Mesendoderm (in vitro differentiated cells): Measurements from ENCODE around the gene TMEM236.

Experiments used
- DNase-seq: peaks from one replicate; pipeline ENCODE4 v3.0.0; 2013
- H2AK5ac ChIP-seq: 2 replicates; pipeline ENCODE4 v1.6.1; 2013; ENCODE audit warnings: low read length, inconsistent platforms
- H2BK120ac ChIP-seq: 2 replicates; pipeline ENCODE4 v1.6.1; 2013; ENCODE audit warnings: low read depth, mild to moderate bottlenecking, low read length, moderate library complexity, mixed read lengths
- H2BK15ac ChIP-seq: replicated peaks from 2 replicates; pipeline ENCODE4 v1.6.1; 2013; ENCODE audit warnings: low read depth, mild to moderate bottlenecking, moderate library complexity
- H2BK5ac ChIP-seq: 2 replicates; pipeline ENCODE4 v1.6.1; 2013; ENCODE audit warnings: low read length, inconsistent platforms
- H3K18ac ChIP-seq: 2 replicates; pipeline ENCODE4 v1.6.1; 2013; ENCODE audit warnings: mild to moderate bottlenecking, low read length, mixed read lengths
- H3K23ac ChIP-seq: one replicate; pipeline ENCODE4 v1.6.1; 2013; ENCODE audit warnings: low read length
- H3K27ac ChIP-seq: 2 replicates; pipeline ENCODE4 v1.5.1; 2013; ENCODE audit warnings: low read depth, mild to moderate bottlenecking, inconsistent platforms, low read length, moderate library complexity
- H3K27me3 ChIP-seq: 2 replicates; pipeline ENCODE4 v1.6.1; 2013; ENCODE audit warnings: low read length, control low read depth, mild to moderate bottlenecking, inconsistent platforms; ENCODE audit not compliant: insufficient read depth, poor library complexity
- H3K36me3 ChIP-seq: 2 replicates; pipeline ENCODE4 v1.6.1; 2013; ENCODE audit warnings: low read length, inconsistent platforms; ENCODE audit not compliant: control insufficient read depth, insufficient read depth
- H3K4ac ChIP-seq: one replicate; pipeline ENCODE4 v1.6.1; 2013; ENCODE audit warnings: low read depth, mild to moderate bottlenecking, low read length, moderate library complexity
- H3K4me1 ChIP-seq: 2 replicates; pipeline ENCODE4 v1.6.1; 2013; ENCODE audit warnings: low read depth, low read length, inconsistent platforms; ENCODE audit not compliant: control insufficient read depth
- H3K4me2 ChIP-seq: 2 replicates; pipeline ENCODE4 v1.6.1; 2013; ENCODE audit warnings: low read length
- H3K4me3 ChIP-seq: 2 replicates; pipeline ENCODE4 v1.5.1; 2013; ENCODE audit warnings: mild to moderate bottlenecking, low read length
- H3K56ac ChIP-seq: one replicate; pipeline ENCODE4 v1.6.1; 2013; ENCODE audit warnings: low read length
- H3K79me1 ChIP-seq: 2 replicates; pipeline ENCODE4 v1.6.1; 2013; ENCODE audit warnings: low read length, inconsistent platforms
- H3K79me2 ChIP-seq: 2 replicates; pipeline ENCODE4 v1.6.1; 2013; ENCODE audit warnings: mild to moderate bottlenecking, low read length; ENCODE audit not compliant: control insufficient read depth, insufficient read depth
- H3K9ac ChIP-seq: 2 replicates; pipeline ENCODE4 v1.6.1; 2013; ENCODE audit warnings: low read length, inconsistent platforms
- H4K5ac ChIP-seq: one replicate; pipeline ENCODE4 v1.6.1; 2013; ENCODE audit warnings: low read length
- H4K8ac ChIP-seq: one replicate; pipeline ENCODE4 v1.6.1; 2013; ENCODE audit warnings: low read depth, mild to moderate bottlenecking, control low read depth, low read length, moderate library complexity
- WGBS: extraction: QIAGEN DNeasy Blood & Tissue Kit; methylation state at CpG from one replicate; pipeline ENCODE4 v1.1.7; 2013; ENCODE audit warnings: low lambda C conversion rate, missing lambda C conversion rate; ENCODE audit not compliant: insufficient coverage; ENCODE audit errors: extremely low coverage; 5-methylcytosine and 5-hydroxymethylcytosine counted together

TMEM236 gene

DNA sequence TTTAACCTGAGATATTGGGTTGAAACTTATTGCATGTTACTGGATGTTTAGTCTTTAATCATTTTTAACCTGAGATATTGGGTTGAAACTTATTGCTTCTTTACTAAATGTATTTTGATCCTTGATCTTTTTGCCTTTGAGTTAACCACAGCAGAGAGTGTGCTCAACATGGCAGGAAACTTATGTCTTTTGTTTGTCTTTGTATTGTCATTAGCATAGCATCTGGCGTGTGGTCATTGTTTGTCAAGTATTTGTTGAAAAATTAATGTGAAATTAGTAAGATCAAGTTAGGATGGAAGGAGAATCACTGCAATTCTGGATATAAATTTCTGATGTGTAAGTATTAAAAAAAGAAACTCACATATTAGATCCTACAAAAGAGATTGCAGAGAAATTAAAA is 65.3 kb downstream of the TMEM236 start:
- Histone ChIP-seq H4K5ac (no peak overlapping the region), H4K8ac (no peak overlapping the region), H2BK120ac (no peak overlapping the region), H3K27ac (no peak overlapping the region), H2BK5ac (no peak overlapping the region), H3K9ac (no peak overlapping the region), H3K36me3 (no peaks in the 10 kb centered on the region), H3K27me3 (no peaks in the 10 kb centered on the region), H3K79me2 (no peaks in the 10 kb centered on the region), H3K4ac (no peak overlapping the region), H3K4me1 (no peaks in the 10 kb centered on the region), H3K56ac (no peak overlapping the region), H3K4me3 (no peak overlapping the region), H2BK15ac (no peak overlapping the region), H3K23ac (no peak overlapping the region), H3K4me2 (no peak overlapping the region), H3K79me1 (no peaks in the 10 kb centered on the region), H2AK5ac (no peak overlapping the region), H3K18ac (no peak overlapping the region)
- DNase-seq = no peak
- WGBS = 100% methylated on average over 1 of the region's 1 CpG

DNA sequence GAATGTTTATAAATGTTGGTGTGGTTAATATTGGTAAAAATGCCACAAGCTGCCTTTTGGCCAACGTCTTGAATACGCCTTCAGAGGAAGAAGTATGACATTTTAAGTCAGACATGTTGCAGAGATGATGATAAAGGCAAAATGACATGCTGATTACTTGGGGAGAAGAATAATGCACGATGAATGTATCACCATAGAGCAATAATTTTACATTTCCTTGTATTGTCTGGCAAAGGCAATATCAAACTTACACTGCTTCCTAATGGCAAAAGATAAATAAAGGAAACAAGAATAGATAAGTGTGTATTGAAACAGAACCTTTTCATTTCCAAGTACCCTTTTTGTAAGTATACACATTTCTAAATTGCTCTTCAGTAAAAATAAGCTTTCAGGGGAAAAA is 65.8 kb downstream of the TMEM236 start:
- no peaks in the 10 kb centered on the region for H3K36me3 ChIP-seq
- H2BK120ac ChIP-seq = no peak overlapping the region
- DNase-seq = no peak
- no peak overlapping the region for H4K8ac ChIP-seq
- H2BK15ac ChIP-seq = no peak overlapping the region
- H3K27ac ChIP-seq = no peak overlapping the region
- no peaks in the 10 kb centered on the region for H3K79me1 ChIP-seq
- no peak overlapping the region for H3K9ac ChIP-seq
- no peak overlapping the region for H3K4me3 ChIP-seq
- no peak overlapping the region for H4K5ac ChIP-seq
- H3K27me3 ChIP-seq = no peaks in the 10 kb centered on the region
- H3K4ac ChIP-seq = no peak overlapping the region
- H3K56ac ChIP-seq = no peak overlapping the region
- no peak overlapping the region for H3K18ac ChIP-seq
- no CpG with 5 or more reads among the region's 3 CpGs for WGBS
- H3K4me1 ChIP-seq = no peaks in the 10 kb centered on the region
- no peak overlapping the region for H2AK5ac ChIP-seq
- no peak overlapping the region for H3K4me2 ChIP-seq
- no peak overlapping the region for H2BK5ac ChIP-seq
- no peak overlapping the region for H3K23ac ChIP-seq
- H3K79me2 ChIP-seq = no peaks in the 10 kb centered on the region

- H3K18ac ChIP-seq = no peak overlapping the region
- H3K79me1 ChIP-seq = no peaks in the 10 kb centered on the region
- no peaks in the 10 kb centered on the region for H3K4me1 ChIP-seq
- H4K5ac ChIP-seq = no peak overlapping the region
- no peaks in the 10 kb centered on the region for H3K79me2 ChIP-seq
- H2BK120ac ChIP-seq = no peak overlapping the region
- no peak overlapping the region for H2AK5ac ChIP-seq
- H3K56ac ChIP-seq = no peak overlapping the region
- H3K4me2 ChIP-seq = no peak overlapping the region
- WGBS = no CpG with 5 or more reads among the region's 7 CpGs
- no peak overlapping the region for H2BK5ac ChIP-seq
- H3K27me3 ChIP-seq = no peaks in the 10 kb centered on the region
- no peak overlapping the region for H3K9ac ChIP-seq
- H4K8ac ChIP-seq = no peak overlapping the region
- no peak overlapping the region for H3K4ac ChIP-seq
- no peak overlapping the region for H3K23ac ChIP-seq
- H3K27ac ChIP-seq = no peak overlapping the region
- no peak overlapping the region for H2BK15ac ChIP-seq
- DNase-seq = no peak
- H3K4me3 ChIP-seq = no peak overlapping the region
- no peaks in the 10 kb centered on the region for H3K36me3 ChIP-seq
These were observed 67.8 kb downstream of the TMEM236 start for GRCh38 chr10:17819836-17820235.

GRCh38 chr10:17820943-17821342 is 68.9 kb downstream of the TMEM236 start:
- no peak overlapping the region for H2BK120ac ChIP-seq
- no peak overlapping the region for H2BK15ac ChIP-seq
- no CpG with 5 or more reads among the region's 3 CpGs for WGBS
- no peak overlapping the region for H2BK5ac ChIP-seq
- no peak overlapping the region for H3K4me2 ChIP-seq
- no peaks in the 10 kb centered on the region for H3K79me1 ChIP-seq
- no peaks in the 10 kb centered on the region for H3K27me3 ChIP-seq
- H3K79me2 ChIP-seq = no peaks in the 10 kb centered on the region
- no peak overlapping the region for H3K27ac ChIP-seq
- DNase-seq = no peak
- no peak overlapping the region for H3K9ac ChIP-seq
- H3K4ac ChIP-seq = no peak overlapping the region
- no peak overlapping the region for H4K8ac ChIP-seq
- H3K4me1 ChIP-seq = no peaks in the 10 kb centered on the region
- H4K5ac ChIP-seq = no peak overlapping the region
- H3K18ac ChIP-seq = no peak overlapping the region
- H3K56ac ChIP-seq = no peak overlapping the region
- H2AK5ac ChIP-seq = no peak overlapping the region
- no peak overlapping the region for H3K23ac ChIP-seq
- no peak overlapping the region for H3K4me3 ChIP-seq
- no peaks in the 10 kb centered on the region for H3K36me3 ChIP-seq

DNA sequence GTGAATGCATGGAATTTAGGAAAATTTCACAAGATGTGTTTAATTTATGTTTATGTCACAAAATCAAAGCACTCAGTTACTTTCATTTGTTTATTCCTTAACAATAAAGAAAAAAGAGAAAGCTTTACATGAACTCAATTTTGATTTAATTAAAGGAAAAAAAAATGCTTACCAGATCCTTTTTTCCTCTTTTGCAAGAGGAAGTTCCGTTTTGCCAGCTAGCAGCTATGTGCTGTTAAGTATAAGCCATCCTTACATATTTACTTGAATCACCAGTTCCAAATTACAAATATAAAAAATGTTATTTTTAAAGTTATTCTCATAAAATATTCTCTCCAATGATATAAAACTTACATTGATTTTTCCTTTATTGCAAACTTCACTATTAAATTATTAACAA is 69.9 kb downstream of the TMEM236 start:
- H3K9ac ChIP-seq = no peak overlapping the region
- no peaks in the 10 kb centered on the region for H3K79me1 ChIP-seq
- no peaks in the 10 kb centered on the region for H3K79me2 ChIP-seq
- no peak overlapping the region for H3K56ac ChIP-seq
- H3K4me2 ChIP-seq = no peak overlapping the region
- H2BK15ac ChIP-seq = no peak overlapping the region
- H3K18ac ChIP-seq = no peak overlapping the region
- no peak overlapping the region for H4K8ac ChIP-seq
- no peak overlapping the region for H3K23ac ChIP-seq
- no peak overlapping the region for H2BK5ac ChIP-seq
- H3K4ac ChIP-seq = no peak overlapping the region
- H3K4me1 ChIP-seq = no peaks in the 10 kb centered on the region
- no peaks in the 10 kb centered on the region for H3K36me3 ChIP-seq
- DNase-seq = no peak
- WGBS = no CpG with 5 or more reads among the region's 1 CpG
- no peak overlapping the region for H2AK5ac ChIP-seq
- no peaks in the 10 kb centered on the region for H3K27me3 ChIP-seq
- H3K27ac ChIP-seq = no peak overlapping the region
- no peak overlapping the region for H2BK120ac ChIP-seq
- H3K4me3 ChIP-seq = no peak overlapping the region
- H4K5ac ChIP-seq = no peak overlapping the region

GRCh38 chr10:17831341-17831740 is 79.3 kb downstream of the TMEM236 start:
- no peak for DNase-seq
- no peak overlapping the region for H2BK120ac ChIP-seq

More at GRCh38 chr10:17831341-17831740, 79.3 kb downstream of the TMEM236 start:
- Histone ChIP-seq H3K36me3 (no peaks in the 10 kb centered on the region), H3K79me2 (no peaks in the 10 kb centered on the region), H3K4me2 (no peak overlapping the region), H3K4me3 (no peak overlapping the region), H4K8ac (no peak overlapping the region), H3K23ac (no peak overlapping the region), H2BK15ac (no peak overlapping the region), H3K18ac (no peak overlapping the region), H2AK5ac (no peak overlapping the region), H3K56ac (no peak overlapping the region), H2BK5ac (no peak overlapping the region), H3K4ac (no peak overlapping the region), H3K9ac (no peak overlapping the region), H3K27me3 (no peaks in the 10 kb centered on the region), H4K5ac (no peak overlapping the region), H3K27ac (no peak overlapping the region), H3K4me1 (peaks cover 3% of the 10 kb centered on the region), H3K79me1 (no peaks in the 10 kb centered on the region)
- no CpG with 5 or more reads among the region's 1 CpG for WGBS
